GM21717 (cell line): ENCODE results near the gene OR1M1.

ENCODE experiments used
- ATAC-seq: cut with Tn5 transposase; IDR thresholded peaks from one replicate; pipeline ENCODE4 v1.9.1; 2021; ENCODE audit warnings: mild to moderate bottlenecking, moderate library complexity; ENCODE audit not compliant: unreplicated experiment

The OR1M1 gene

GRCh38 chr19:9073806-9074205 lies 13.1 kb upstream of the OR1M1 start:
- no peak for ATAC-seq

- no peak for ATAC-seq
These were observed 11.6 kb upstream of the OR1M1 start for GRCh38 chr19:9075064-9075949.

- no peak for ATAC-seq
These were observed 10.0 kb upstream of the OR1M1 start for GRCh38 chr19:9076901-9077300.

GRCh38 chr19:9078651-9079050 lies 8.2 kb upstream of the OR1M1 start:
- no peak for ATAC-seq

- no peak for ATAC-seq
These were observed 20.5 kb downstream of the OR1M1 start, which contains the start of gene OR7G2 for GRCh38 chr19:9107375-9107774. OR7G2 (minus strand) TSS chr19:9107475; CDS start chr19:9103243, 4,232 bp downstream.

GRCh38 chr19:9109959-9110358 lies 23.1 kb downstream of the OR1M1 start:
- no peak for ATAC-seq

GRCh38 chr19:9115307-9115813 lies 28.5 kb downstream of the OR1M1 start, which contains the start of gene OR7G1:
OR7G1 (minus strand) TSS chr19:9115763; CDS start chr19:9115763, 0 bp downstream.
- ATAC-seq, result no peak

GRCh38 chr19:9116547-9116946 lies 29.7 kb downstream of the OR1M1 start:
- ATAC-seq, result no peak

GRCh38 chr19:9126900-9127405 lies 40.1 kb downstream of the OR1M1 start, which contains the start of gene OR7G3:
OR7G3 (minus strand) TSS chr19:9126950; CDS start chr19:9126950, 0 bp downstream.
- ATAC-seq, result no peak

- ATAC-seq, result no peak
These were observed 41.3 kb downstream of the OR1M1 start for GRCh38 chr19:9128171-9128570.

- ATAC-seq, result no peak
These were observed 44.1 kb downstream of the OR1M1 start for GRCh38 chr19:9130965-9131364.

- no peak for ATAC-seq
These were observed 45.6 kb downstream of the OR1M1 start for GRCh38 chr19:9132422-9132821.

- ATAC-seq, result peak; percentile 12
These were observed 52.8 kb downstream of the OR1M1 start for GRCh38 chr19:9139609-9140158.

- ATAC-seq, result peak; percentile 91
These were observed 53.5 kb downstream of the OR1M1 start, which contains the start of gene ZNF317 for GRCh38 chr19:9140159-9140874. ZNF317 (plus strand) TSS chr19:9140397; CDS start chr19:9156017, 15,620 bp downstream.

GRCh38 chr19:9144920-9145319 lies 58.1 kb downstream of the OR1M1 start:
- ATAC-seq, result no peak
